SIG-M5 (cell line): ENCODE measurements around the gene FN1.
"Not testable (repeated sequence)": the region's sequence is repeated elsewhere in the genome, so short reads cannot be mapped to it uniquely, and the experiment has no call there.

ENCODE experiments used
- DNase-seq: peaks from one replicate; lab custom pipeline; 2025; lab: John Stamatoyannopoulos, UW

FN1 gene

GRCh38 chr2:215422676-215423075 lies 13.2 kb downstream of the FN1 start:
- no peak for DNase-seq

- no peak for DNase-seq
Measured at GRCh38 chr2:215421859-215422461, 13.9 kb downstream of the FN1 start.

GRCh38 chr2:215420471-215420935 lies 15.4 kb downstream of the FN1 start:
- no peak for DNase-seq

- no peak for DNase-seq
Measured at GRCh38 chr2:215419769-215420470, 15.9 kb downstream of the FN1 start.

- DNase-seq: no peak
Measured at GRCh38 chr2:215419113-215419512, 16.8 kb downstream of the FN1 start.

GRCh38 chr2:215418064-215418963 lies 17.6 kb downstream of the FN1 start:
- no peak for DNase-seq

- DNase-seq: no peak
Measured at GRCh38 chr2:215417400-215417951, 18.4 kb downstream of the FN1 start.

GRCh38 chr2:215416656-215417055 lies 19.2 kb downstream of the FN1 start:
- no peak for DNase-seq

GRCh38 chr2:215415820-215416577 lies 19.9 kb downstream of the FN1 start:
- no peak for DNase-seq

GRCh38 chr2:215415218-215415617 lies 20.6 kb downstream of the FN1 start:
- no peak for DNase-seq

- DNase-seq: no peak
Measured at GRCh38 chr2:215414674-215415073, 21.2 kb downstream of the FN1 start.

GRCh38 chr2:215413974-215414373 lies 21.9 kb downstream of the FN1 start:
- no peak for DNase-seq

- no peak for DNase-seq
Measured at GRCh38 chr2:215413484-215413777, 22.4 kb downstream of the FN1 start.

GRCh38 chr2:215411941-215412743 lies 23.7 kb downstream of the FN1 start:
- no peak for DNase-seq

GRCh38 chr2:215410932-215411285 lies 25.0 kb downstream of the FN1 start:
- DNase-seq: peak; percentile 24

- not testable (repeated sequence) for DNase-seq
Measured at GRCh38 chr2:215410181-215410931, 25.5 kb downstream of the FN1 start.

- DNase-seq: no peak
Measured at GRCh38 chr2:215409331-215410127, 26.3 kb downstream of the FN1 start.

GRCh38 chr2:215408441-215408840 lies 27.4 kb downstream of the FN1 start:
- DNase-seq: not testable (repeated sequence)

- DNase-seq: no peak
Measured at GRCh38 chr2:215407590-215408264, 28.1 kb downstream of the FN1 start.
